GM18867 (cell line): Measurements from ENCODE around the gene ANTXRL.
"Not testable (repeated sequence)": the region's sequence is repeated elsewhere in the genome, so short reads cannot be mapped to it uniquely, and the experiment has no call there.

ENCODE experiments used
- ATAC-seq: cut with Tn5 transposase; IDR thresholded peaks from one replicate; pipeline ENCODE4 v1.9.1; 2021; ENCODE audit warnings: mild to moderate bottlenecking, moderate library complexity; ENCODE audit not compliant: unreplicated experiment

ANTXRL gene

DNA sequence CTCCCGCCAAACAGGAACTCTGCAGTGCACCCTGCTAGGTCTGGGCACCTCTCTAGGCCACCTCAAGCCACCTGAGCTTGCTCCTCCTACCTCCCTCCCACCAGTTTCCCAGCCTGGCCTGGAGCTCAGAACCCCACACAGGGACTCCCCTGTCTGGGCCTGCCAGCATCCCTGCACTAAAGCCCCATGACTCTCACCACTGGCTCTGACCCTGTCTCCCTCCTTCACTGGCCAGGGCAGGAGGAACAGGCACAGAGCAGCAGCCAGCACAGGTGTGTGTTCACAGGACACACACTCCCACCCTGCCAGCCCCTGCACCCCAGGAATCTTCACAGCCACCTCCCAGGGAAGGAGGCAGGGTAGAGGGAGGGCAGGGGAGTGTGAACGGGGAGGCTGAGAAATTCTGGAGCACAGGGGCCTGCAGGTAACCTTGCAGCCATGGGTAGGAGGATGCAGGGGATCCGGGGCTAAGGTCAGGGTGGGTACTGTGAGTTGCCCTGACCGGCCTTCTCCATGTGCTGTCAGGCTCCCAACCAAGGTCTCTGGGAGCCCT lies 13.9 kb upstream of the ANTXRL start:
- no peak for ATAC-seq

DNA sequence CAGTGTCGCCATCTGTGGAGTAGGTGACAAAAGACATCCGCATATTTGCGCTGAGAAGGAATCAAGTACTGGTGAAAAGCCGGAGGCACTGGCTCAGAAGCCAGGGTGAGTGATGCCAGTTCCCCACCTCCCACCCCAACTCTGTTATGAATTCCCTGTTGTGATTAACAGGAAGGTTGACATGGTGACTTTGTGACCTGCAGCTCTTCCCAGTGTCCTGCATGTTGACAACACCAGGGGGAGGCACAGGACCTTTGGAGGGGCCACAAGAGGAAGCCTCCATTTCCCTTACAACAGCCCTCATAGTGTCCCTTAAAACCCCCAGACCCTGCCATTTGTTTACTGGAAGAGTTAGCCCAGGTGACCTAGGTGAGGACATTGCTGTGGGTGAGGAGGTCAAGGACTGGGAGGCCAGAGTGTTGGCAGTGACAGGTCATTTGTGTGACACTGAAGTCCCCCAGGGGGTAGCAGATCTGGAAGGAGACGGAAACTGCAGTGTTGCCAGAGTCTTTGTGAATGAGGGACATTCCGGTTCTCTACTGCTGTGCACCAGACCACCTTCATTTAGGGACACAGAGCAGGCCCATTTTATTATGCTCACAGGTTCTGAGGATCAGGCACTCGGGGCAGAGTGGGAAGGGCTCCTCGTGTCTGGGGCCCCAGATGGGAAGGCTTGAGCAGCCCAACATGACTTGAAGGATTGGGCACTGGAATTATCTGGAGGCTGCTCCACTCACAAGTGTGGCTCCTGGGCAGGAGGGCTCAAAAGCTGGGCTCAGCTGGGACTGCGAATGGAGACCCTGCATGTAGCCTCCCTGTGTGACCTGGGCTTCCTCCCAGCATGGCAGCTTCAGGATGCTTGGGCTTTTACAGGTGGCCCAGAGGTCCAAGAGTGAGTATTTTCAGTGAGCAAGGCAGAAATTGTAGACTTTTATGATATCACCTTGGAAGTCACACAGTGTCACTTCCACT lies 13.0 kb upstream of the ANTXRL start:
- ATAC-seq: no peak

DNA sequence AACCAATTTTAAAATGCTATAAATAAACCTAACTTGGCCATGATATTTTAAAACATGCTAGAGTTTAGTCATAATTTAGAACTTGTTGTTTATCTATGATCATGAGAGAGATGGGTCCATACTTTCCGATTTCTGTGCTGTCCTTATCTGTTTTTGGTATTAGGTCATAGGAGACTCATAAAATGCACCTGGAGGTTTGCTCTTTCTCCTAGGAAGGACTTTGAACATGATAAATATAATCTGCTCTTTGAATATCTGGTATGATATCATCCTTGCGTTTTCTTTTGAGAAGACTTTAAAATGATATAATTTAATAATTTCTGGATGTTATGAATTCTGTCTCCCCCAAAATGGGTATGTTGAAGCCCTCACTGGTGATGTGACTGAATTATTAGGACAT lies 9.0 kb upstream of the ANTXRL start:
- no peak for ATAC-seq

DNA sequence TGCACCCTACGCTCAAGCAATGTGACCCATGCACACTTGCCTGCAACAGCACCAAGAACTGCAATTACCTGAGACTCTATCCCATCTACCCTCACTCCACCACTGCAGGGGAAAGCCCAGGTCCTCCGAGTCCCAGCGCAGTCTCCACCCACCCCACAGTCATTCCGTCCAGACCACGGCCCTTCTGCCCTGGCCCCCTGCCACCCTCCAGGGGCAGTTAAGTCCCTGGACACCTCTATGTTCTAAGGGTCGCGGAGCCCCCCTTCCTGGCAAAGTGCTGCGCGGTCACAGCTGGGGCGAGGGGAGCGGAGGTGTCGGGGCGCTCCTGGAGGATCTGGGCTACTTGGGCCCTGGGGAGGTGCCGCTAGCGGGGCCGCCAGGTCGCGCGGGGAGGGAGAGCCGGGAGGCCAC lies 4.4 kb upstream of the ANTXRL start:
- not testable (repeated sequence) for ATAC-seq

DNA sequence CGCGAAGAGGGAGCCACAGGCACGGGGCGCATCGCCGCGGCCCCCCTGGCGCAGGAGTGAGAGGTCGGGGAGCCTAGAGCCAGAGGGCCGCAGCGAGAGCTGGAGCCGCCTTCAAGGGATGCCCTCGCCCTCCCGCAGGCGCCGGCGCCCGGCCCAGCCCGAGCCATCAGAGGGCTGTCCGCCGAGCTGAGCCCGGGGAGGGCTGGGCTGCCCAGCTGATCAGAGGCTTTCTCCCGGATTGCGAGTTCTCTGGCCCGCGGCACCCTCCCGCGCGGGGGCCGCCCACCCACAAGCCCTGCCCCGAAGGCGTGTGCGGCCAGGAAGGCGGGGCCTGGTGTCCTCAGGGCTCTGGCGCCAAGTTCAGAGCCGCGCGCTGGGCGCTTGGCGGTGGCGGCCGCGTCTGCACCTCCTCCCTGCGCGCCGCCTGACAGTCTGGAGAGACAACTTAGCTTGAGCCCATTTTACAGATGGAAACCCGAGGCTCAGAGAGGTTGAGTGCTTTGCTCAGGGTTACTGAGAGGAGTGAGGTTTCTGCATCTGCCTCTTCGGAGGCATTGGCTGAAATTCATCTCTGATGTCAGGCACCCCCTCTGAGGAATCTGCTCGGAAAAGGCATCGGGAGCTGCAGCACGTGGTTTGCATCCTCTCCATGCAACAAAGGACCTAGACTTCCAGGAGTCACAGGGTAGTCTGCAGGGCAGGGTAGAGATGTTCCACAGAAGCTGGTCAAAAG lies 3.8 kb upstream of the ANTXRL start:
- ATAC-seq: peak; percentile 49

DNA sequence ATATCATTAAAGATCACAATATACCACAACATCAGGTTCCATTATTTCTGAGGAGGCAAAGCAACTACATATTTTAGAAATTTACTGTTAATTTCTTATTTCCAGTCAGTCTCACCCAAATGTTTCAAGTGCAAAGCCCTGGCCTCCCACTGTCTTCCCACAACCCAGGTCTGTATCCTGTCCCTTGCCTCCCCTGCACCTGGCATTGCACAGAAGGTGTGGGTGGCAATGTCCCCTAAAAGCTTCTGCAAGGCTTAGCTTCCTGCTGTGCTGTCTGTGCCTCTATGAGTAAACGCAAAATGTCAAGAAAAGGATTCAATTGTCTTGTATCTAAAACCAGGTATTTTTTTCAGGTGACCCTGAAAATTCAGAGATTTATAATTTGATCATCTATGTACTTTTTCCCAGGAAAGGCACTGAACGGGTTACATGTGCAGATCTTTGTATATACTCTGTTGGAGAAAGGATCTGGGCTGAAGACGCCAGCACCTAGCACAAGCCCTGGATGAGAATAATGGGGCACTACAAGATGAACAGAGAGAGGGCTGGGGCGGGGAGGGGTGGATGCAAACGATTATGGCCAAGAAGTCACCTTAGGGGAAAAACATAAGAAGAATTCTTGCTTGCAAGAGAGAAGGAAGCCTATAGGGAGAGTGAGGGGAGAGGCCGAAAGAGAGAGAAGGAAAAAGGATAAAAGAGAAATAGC lies 3.1 kb upstream of the ANTXRL start:
- no peak for ATAC-seq

DNA sequence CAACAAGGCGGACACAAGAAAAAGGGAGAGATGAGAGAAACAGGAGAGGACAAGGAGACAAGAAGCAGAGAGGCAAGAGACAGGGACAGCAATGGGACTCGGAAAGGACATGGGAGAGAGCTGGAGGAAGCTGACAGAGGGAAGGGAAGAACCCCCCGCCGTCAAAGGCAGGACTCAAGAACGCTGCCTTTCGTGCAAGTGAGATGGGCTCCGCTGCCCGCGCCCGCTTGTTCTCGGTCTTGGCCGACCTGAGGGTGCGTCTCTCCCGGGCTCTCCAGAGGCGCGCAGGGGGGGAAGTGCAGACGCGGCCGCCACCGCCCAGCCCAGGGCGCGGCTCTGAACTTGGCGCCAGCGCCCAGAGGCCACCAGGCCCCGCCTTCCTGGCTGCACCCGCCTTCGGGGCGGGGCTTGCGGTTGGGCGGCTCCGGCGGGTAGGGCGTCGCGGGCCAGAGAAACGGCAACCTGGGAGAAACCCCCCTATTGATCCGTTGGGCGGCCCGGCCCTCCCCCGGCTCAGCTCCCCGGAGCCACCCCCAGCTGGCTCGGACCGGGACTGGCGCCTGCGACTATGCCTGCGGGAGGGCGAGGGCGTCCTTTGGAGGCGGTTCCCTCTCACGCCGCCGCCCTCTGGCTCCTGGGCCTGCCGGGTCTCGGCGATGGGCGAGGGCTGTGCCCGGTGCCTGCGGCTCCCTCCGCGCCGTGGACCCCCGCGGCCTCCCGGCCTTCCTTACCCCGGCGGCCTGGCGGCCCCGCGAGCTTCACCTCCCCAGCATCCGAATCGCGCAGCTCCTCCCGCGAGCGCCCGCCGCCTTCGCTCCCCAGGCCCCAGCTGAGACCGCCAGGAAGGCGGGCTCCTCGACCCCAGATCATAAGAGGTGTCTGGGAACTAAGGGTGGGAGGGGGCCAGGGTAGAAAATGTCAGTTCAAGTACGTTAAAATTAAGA lies 2.2 kb upstream of the ANTXRL start:
- peak; percentile 92 for ATAC-seq

DNA sequence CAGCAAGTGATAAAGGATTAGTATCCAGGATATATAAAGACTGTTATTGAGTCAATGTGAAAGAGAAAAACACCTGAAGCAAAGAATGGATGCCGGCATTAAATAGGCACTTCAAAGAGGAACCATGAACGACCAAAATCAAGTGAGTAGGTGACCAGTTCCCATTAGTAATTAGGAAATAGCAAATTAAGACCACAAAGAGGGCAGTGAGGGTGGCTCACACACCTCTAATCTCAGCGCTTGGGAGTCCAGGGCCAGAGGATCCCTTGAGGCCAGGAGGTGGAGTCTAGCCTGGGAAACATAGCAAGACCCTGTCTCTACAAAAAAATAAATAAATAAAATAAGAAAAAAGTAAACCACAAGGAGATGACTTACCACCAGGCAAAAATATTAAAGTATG lies 1.5 kb upstream of the ANTXRL start:
- ATAC-seq: no peak

DNA sequence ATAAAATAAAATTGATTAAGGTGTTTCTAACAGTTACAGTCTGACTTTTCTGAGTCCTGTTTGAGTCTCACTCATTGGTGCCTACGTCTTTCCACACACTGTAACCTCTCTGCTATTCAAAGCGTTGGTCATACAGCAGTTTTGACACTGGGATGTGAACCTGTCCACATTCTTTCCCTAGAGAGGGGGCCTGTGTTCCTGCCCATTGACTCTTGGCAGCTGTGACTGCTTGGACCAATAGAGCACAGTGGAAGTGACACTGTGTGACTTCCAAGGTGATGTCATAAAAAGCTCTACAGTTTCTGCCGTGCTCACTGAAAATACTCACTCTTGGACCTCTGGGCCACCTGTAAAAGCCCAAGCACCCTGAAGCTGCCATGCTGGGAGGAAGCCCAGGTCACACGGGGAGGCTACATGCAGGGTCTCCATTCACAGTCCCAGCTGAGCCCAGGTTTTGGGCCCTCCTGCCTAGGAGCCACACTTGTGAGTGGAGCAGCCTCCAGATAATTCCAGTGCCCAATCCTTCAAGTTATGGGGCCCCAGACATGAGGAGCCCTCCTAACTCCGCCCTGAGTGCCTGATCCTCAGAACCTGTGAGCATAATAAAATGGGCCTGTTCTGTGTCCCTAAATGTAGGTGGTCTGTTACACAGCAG lies 704 bp upstream of the ANTXRL start:
- ATAC-seq: no peak

DNA sequence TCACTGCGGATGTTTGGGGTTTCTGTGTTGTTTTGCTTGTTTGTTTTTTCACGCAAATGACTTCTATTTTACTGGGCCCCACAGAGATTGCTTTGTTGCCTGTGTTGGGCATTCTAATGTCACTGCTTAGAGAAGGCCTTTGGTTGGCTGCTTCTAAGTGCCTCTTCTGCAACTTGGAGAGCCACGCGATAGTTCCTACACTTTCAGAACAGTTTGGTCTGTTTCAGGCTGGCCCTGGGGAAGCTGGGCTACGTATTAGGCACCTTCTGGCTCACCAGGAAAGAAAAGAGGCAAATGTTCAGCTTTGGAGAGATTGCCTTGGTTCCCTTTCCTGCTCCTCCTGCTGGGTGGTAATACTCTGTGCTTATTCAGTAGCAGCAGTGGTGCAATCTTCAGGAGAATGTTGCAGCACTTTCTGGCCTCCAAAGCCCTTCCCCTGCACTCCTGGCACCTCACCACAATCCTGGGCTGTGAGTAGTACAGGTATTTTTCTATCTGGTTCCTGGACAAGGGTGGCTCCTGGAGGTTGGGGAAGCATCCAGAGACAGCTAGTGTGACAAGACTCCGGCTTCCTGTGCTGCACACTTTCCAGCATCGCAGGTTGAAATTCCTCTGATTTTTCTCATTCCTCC lies 1.2 kb downstream of the ANTXRL start:
- no peak for ATAC-seq

DNA sequence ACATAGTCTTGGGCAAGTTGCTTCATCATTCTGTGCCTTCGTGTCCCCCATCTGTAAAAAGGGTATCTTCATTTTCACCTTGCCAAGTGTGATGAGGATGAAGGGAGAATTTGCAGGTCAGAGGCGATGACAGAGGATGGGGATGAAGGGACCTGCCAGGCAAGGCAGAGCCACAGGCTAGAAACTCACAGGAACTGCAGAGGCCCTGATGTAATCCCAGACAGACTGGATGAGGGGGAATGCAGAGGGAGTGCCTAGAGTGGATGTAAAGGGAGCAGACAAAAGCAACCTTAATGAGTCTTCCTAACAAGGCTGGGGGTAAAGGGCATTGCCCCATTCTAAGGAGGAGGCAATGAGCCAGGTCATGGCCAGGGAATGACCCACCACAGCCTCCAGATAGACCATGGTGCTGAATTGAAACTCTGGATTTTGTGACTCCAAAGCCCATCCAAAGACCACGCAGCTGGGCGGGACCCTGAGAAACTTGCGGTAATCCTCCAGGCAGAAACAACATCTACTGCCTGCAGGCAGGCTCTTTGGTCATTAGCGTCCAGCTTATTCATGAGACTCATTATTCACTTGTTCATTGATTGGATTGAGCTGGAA lies 1.9 kb downstream of the ANTXRL start:
- ATAC-seq: no peak

DNA sequence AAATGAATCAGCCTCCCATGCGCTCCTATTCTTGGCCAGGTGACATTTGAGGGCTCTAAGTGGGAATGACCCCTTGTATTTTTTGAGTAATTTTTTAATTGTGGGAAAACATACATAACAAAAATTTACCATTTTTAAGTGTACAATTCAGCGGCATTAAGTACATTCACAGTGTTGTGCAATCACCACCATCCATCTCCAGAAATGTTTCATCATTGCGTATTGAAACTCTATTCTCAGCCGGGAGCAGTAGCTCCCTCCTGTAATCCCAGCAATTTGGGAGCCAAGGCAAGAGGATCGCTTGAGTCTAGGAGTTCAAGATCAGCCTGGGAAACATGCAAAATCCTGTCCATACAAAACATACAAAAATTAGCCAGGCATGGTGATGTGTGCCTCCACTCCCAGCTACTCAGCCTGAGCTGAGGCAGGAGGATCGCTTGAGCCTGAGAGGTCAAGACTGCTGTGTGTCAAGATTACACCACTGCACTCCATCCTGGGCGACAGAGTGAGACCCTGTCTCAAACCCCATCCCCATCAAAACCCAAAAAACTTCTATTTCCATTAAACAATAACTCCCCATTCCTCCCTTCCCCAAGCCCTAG lies 2.5 kb downstream of the ANTXRL start:
- ATAC-seq: no peak

DNA sequence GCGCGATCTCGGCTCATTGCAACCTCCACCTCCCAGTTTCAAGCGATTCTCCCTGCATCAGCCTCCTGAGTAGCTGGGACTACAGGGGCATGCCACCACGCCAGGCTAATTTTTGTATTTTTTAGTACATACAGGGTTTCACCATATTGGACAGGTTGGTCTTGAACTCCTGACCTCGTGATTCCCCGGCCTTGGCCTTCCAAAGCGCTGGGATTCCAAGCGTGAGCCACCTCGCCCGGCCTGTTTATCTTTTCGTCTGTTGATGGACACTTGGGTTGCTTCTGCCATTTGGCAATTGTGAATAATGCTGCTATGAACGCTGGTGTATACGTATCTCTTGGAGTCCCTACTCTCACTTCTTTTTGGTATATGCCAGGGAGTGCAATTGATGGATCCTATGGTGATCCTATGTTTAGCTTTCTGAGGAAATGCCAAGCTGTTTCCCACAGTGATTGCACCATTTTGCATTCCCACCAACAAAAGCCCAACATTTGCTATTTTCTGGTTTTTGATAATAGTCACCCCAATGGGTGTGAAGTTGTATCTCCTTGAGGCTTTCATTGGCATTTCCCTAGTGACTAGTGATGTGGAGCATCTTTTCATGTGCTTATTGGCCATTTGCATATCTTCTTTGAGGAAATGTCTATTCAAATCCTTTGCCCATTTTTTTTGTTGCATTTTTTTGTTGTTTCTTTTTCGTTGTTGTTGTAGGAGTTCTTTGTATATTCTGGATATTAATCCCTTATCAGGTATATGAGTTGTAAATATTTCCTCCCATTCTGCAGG lies 3.5 kb downstream of the ANTXRL start:
- ATAC-seq: no peak

DNA sequence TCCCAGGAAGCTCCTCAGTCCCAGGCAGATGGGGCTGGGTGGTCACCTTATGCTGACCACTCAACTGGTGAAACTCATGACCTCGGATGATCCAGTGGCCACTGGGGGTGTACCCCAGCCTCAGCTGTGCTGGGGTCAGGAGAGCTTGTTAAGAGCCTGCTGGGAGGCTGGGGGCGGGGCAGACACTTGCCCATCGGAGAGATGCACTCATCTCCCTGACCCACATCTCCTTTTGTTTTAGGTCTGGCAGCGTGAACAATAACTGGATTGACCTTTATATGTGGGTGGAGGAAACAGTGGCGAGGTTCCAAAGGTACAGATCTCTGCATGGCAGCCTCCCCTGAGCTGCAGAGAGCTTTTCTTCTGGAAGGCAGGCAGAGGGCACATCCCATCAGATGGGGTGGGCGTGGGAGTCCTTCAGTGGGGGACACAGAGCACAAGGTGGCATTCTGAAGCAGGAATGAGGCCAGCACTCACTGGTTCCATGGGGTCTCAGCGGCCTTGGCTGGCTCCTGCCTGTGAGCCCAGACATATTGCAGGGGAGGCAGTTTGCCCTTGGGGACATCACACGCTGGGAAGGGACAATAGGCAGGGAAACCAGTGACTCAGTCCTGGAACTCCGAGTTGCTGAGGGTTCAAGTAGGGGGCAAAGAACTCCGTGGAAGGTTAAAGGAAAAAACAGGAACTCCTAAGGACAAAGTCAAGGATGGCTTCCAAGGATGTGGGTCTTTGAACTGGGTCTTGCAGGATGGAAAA lies 5.2 kb downstream of the ANTXRL start:
- no peak for ATAC-seq

DNA sequence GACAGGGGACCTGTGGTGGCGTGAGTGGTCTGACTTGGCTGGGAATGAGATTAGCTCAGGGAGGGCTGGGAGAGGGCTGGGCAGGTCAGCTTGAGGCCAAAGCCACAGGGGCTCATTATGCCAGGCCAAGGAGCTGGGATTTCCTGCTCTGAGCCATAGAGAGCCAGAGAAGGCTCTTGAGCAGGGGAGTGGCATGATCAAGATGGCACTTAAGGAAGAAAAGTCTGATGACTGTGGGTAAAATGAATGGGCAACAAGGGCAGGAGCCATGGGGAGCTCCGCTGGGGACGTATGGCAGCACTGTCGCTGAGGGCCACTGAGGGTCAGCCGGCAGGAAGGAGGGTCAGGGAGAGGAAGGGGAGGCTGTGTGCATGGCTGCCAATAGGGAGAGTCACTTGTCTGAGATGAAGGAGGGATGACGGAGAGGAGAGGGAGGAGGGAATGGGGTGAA lies 5.8 kb downstream of the ANTXRL start:
- ATAC-seq: no peak

DNA sequence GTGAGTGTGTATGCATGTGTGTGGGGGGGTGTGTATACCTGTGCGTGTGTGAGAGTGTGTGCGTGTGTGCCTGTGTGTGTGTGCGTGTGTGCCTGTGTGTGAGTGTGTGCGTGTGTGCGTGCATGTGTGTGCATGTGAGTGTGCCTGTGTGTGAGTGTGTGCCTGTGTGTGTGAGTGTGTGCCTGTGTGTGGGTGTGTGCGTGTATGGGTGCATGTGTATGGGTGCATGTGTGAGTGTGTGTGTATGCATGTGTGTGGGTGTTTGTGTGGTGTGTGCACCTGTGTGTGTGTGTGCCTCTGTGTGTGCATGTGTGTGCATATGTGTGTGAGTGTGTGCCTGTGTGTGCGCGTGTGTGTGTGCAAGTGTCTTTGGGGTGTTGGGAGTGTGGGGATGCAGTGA lies 6.4 kb downstream of the ANTXRL start:
- no peak for ATAC-seq
